BLaER1 (cell line): Measurements from ENCODE around the gene HELZ.

Experiments used
- H3K27ac ChIP-seq: shearing (Covaris generic); formaldehyde crosslinking; 2 replicates; pipeline ENCODE4 v1.8.1; 2022
- H3K27me3 ChIP-seq: shearing (Covaris generic); formaldehyde crosslinking; 2 replicates; pipeline ENCODE4 v1.8.1; 2022
- H3K36me3 ChIP-seq: shearing (Covaris generic); formaldehyde crosslinking; 2 replicates; pipeline ENCODE4 v1.8.1; 2022
- H3K4me1 ChIP-seq: shearing (Covaris generic); formaldehyde crosslinking; 2 replicates; pipeline ENCODE4 v1.8.1; 2022
- H3K4me2 ChIP-seq: shearing (Covaris generic); formaldehyde crosslinking; 2 replicates; pipeline ENCODE4 v1.8.1; 2022
- H3K4me3 ChIP-seq: shearing (Covaris generic); formaldehyde crosslinking; 2 replicates; pipeline ENCODE4 v1.8.1; 2022
- H3K9ac ChIP-seq: shearing (Covaris generic); formaldehyde crosslinking; 2 replicates; pipeline ENCODE4 v1.8.1; 2022
- H3K9me3 ChIP-seq: shearing (Covaris generic); formaldehyde crosslinking; 2 replicates; pipeline ENCODE4 v1.8.1; 2022
- H4K20me1 ChIP-seq: shearing (Covaris generic); formaldehyde crosslinking; 2 replicates; pipeline ENCODE4 v1.8.1; 2022
- Cebpa-rat ChIP-seq: shearing (Covaris generic); IDR thresholded peaks from 2 replicates; pipeline ENCODE4 v1.8.1; 2022

HELZ gene

DNA sequence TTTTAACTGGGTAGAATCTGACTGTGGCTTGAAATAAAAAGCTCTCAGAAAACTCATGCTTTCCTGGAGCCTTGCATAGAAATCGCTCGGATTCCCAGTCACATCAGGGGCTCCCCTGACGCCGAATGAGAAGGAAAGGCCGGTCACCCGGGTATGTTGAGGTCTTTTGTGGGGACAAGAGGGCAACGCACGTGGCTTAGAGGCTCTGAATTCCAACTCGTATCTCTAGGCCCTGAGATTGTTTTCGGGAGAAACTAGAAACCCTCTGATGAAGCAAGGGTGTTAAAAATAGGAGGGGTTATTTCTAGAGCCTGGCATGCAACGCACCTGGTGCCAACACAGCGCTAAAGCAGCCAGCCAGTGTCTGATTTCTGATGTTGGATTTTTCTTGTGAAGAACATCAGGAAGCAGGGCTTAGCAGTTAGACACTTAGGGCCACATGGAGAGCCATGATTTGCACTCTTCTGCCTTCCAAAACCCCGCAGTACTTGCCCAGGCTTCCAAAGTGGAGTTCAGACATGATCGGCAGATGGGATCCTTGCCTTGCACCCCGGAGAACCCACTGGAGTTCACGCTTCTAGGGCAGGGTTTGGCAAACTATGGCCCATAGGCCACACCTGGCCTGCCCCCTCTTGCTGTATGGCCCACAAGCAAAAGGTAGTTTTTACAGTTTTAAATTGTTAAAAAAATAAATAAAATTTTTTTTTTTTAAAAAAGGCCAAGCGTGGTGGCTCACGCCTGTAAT is 188.1 kb downstream of the HELZ start:
- Histone ChIP-seq H3K27ac (peak overlapping the region; percentile 49), H4K20me1 (no peaks in the 10 kb centered on the region), H3K4me2 (peak overlapping the region; percentile 71)

DNA sequence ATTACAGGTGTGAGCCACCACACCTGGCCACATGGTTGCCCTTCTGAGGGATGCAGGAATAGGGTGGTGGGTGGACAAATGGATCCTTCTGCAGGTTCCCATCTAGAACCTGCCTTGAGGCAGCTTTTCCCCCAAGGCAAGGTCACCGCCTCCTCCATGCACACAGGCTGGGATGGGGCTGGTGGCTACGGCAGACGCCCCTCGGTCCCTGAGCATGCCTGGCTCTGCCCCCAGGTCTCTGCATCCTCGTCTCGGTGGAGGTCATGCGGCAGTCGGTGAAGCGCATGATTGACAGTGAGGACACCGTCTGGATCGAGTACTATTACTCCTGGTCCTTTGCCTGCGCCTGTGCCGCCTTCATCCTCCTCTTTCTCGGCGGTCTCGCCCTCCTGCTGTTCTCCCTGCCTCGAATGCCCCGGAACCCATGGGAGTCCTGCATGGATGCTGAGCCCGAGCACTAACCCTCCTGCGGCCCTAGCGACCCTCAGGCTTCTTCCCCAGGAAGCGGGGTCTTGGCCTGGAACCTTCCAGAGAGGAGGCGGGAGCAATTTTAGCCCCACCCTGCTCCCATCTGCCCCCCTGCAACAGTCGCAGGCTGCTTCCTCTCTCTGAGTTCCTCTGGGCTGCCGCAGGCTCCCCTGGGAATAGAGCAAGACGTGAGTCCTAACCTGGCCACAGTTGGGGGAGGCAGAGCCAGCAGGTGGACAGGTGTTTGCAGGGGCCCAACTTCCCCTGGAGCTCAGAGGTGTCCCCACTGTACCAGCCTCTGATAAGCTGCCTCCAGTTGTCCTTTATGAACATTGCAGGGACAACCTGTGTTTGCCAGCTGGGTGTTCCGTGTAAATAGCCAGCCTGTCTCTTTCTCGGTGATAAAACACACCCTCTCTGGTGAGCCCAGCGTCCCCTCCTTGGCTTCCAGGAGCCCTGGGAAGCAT is 188.9 kb downstream of the HELZ start:
- H3K4me2 ChIP-seq, result peak overlapping the region; percentile 71

More for the DNA sequence above, 188.1 kb downstream of the HELZ start:
- Histone ChIP-seq H3K9me3 (peaks cover 6% of the 10 kb centered on the region; the same call in 1 of the 2 replicates), H3K9ac (no peak overlapping the region), H3K36me3 (no peaks in the 10 kb centered on the region), H3K4me3 (0 out of 2 replicates have a peak overlapping the region, but pooled peaks have one; percentile 3), H3K4me1 (peaks cover 34% of the 10 kb centered on the region), H3K27me3 (no peaks in the 10 kb centered on the region)
- no peak for TF ChIP-seq Cebpa-rat

DNA sequence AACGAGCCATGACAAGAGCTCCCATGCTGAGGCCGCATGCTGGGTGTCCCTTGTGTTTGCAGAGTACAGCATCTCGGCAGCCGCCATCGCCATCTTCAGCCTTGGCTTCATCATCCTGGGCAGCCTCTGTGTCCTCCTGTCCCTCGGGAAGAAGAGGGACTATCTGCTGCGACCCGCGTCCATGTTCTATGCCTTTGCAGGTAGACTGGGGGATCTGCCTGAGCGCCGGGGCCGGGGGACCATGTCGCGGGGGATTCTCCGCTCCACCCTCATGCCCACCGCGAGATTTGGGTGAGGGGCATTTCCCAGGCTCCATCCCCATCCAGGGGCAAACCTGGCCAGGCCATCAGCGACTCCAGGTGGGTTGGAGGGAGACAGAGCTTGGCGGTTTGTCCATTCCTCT is 190.0 kb downstream of the HELZ start:
- H3K4me2 ChIP-seq, result no peak overlapping the region
- no peak overlapping the region for H3K4me3 ChIP-seq
- H3K4me1 ChIP-seq, result peaks cover 35% of the 10 kb centered on the region
- no peaks in the 10 kb centered on the region for H3K27me3 ChIP-seq
- H4K20me1 ChIP-seq, result no peaks in the 10 kb centered on the region
- no peak overlapping the region for H3K9ac ChIP-seq
- H3K27ac ChIP-seq, result no peak overlapping the region
- H3K9me3 ChIP-seq, result peaks cover 7% of the 10 kb centered on the region; the same call in 1 of the 2 replicates
- H3K36me3 ChIP-seq, result no peaks in the 10 kb centered on the region
- no peak for TF ChIP-seq Cebpa-rat

More for the DNA sequence above, 188.9 kb downstream of the HELZ start:
- no peak for TF ChIP-seq Cebpa-rat
- Histone ChIP-seq H3K27me3 (no peaks in the 10 kb centered on the region), H3K27ac (peak overlapping the region; percentile 49), H3K4me3 (0 out of 2 replicates have a peak overlapping the region, but pooled peaks have one; percentile 3), H4K20me1 (no peaks in the 10 kb centered on the region), H3K9ac (no peak overlapping the region), H3K36me3 (no peaks in the 10 kb centered on the region), H3K4me1 (peaks cover 35% of the 10 kb centered on the region), H3K9me3 (peaks cover 6% of the 10 kb centered on the region; the same call in 1 of the 2 replicates)

DNA sequence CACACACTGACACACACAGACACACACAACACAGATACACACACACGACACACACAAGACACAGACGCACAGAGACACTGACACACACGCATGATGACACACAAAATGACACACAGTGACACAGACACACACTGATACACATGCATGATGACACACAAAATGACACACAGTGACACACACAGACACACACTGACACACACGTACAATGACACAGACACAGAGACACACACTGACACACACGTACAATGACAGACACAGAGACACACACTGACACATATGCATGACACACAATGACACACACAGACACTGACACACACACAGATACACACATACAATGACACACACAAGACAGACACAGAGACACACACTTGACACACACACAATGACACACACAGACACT is 190.4 kb downstream of the HELZ start:
- peaks cover 12% of the 10 kb centered on the region for H3K9me3 ChIP-seq
- no peaks in the 10 kb centered on the region for H3K36me3 ChIP-seq
- no peak overlapping the region for H3K9ac ChIP-seq
- H3K4me1 ChIP-seq, result peaks cover 35% of the 10 kb centered on the region
- H3K4me2 ChIP-seq, result no peak overlapping the region
- no peak for TF ChIP-seq Cebpa-rat
- H3K27me3 ChIP-seq, result no peaks in the 10 kb centered on the region
- H3K4me3 ChIP-seq, result no peak overlapping the region
- 0 out of 2 replicates have a peak overlapping the region, but pooled peaks have one; percentile 26 for H3K27ac ChIP-seq
- H4K20me1 ChIP-seq, result no peaks in the 10 kb centered on the region

DNA sequence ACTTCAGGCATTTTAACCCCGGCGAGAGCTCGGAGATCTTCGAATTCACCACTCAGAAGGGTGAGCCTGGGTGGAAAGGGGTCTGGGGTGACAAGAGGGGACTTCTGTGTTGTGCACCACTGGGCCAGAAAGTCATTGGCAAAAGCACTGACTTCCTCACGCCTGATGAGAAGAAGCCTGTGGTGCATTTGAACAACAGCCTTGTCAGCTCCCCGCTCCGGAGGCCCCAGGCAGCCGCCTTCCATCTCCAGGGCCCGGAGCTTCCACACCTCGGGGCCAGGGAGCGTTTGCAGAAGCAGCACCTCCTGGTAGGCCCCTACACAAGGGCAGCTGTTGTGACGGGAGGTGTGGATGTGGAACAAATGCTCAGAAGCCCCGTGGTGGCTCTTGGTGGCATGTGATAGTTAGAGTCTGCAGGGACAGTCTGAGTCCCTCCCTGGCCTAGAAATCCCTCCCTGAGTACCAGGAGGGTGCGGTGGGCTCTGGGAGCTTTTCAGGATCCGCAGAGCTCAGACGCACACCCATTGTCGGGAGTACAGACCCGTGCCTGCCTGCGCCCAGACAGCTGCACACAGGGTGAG is 190.9 kb downstream of the HELZ start:
- TF ChIP-seq Cebpa-rat, result no peak
- Histone ChIP-seq H3K27me3 (no peaks in the 10 kb centered on the region), H3K4me3 (no peak overlapping the region), H4K20me1 (no peaks in the 10 kb centered on the region), H3K36me3 (no peaks in the 10 kb centered on the region), H3K4me2 (no peak overlapping the region), H3K4me1 (peaks cover 35% of the 10 kb centered on the region), H3K27ac (peak overlapping the region; percentile 26; the same call in 1 of the 2 replicates), H3K9me3 (peaks cover 17% of the 10 kb centered on the region), H3K9ac (no peak overlapping the region)

DNA sequence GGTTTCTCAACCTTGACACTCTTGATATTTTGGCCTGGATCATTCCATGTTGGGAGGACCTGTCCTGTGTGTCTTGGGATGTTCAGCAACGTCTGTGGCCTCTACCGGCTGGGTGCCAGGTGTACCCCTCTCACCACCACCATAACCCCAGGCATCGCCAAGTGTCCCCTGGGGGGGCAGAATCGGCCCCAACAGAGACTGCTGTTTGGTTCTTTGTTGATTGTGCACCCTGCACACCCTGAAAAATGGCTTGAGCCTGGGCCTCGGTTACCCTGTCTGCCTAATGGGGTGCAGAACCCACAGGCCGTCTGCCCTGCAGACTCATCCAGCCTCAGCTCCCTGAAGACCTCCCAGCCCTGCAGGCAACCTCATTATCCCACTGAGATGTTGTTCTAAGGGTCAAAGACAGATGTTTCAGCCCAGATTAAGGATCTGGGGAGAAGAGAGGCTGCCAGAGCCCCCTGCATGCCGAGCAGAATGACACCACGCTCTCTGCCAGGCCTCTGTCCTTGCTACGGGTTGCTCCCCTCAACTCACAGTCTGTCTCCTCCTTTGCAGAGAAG is 191.5 kb downstream of the HELZ start:
- Histone ChIP-seq H3K9me3 (peaks cover 23% of the 10 kb centered on the region), H3K27me3 (no peaks in the 10 kb centered on the region), H3K4me1 (peaks cover 35% of the 10 kb centered on the region), H4K20me1 (no peaks in the 10 kb centered on the region), H3K9ac (no peak overlapping the region), H3K4me3 (no peak overlapping the region), H3K4me2 (no peak overlapping the region), H3K36me3 (no peaks in the 10 kb centered on the region), H3K27ac (0 out of 2 replicates have a peak overlapping the region, but pooled peaks have one; percentile 26)
- no peak for TF ChIP-seq Cebpa-rat

DNA sequence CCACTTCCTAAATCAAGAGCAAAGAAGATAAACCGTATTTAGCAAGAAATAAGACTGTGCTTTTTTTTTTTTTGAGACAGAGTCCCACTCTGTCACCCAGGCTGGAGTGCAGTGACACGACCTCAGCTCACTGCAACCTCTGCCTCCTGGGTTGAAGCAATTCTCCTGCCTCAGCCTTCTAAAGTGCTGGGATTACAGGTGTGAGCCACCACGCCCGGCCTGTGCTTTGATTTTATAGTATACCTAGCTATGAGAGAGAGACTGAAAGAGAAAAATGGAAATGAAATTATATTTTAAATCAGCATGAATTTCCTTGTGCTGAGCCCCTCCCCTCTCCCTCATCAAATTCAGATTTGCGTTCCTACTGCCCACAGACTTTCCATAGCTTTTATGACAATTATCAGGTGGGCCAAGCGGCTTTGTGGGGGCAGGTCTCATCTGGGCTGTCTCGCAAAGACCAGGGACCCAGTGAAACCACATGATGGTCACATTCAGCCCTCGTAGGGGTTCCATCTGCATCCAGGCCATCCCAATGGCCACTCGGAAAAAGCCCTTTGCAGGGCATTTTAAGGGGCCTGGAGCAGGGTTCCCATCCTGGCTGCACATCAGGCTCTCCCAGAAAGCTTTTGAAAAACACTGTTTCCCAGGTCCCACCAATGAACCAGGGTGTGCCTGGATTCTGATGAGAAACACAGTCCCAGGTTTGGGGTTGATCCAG is 192.1 kb downstream of the HELZ start:
- Histone ChIP-seq H3K4me3 (no peak overlapping the region), H3K4me1 (peaks cover 35% of the 10 kb centered on the region), H3K36me3 (no peaks in the 10 kb centered on the region), H3K4me2 (no peak overlapping the region), H3K27me3 (no peaks in the 10 kb centered on the region), H3K9ac (no peak overlapping the region), H3K27ac (no peak overlapping the region), H3K9me3 (peaks cover 29% of the 10 kb centered on the region), H4K20me1 (no peaks in the 10 kb centered on the region)
- no peak for TF ChIP-seq Cebpa-rat

DNA sequence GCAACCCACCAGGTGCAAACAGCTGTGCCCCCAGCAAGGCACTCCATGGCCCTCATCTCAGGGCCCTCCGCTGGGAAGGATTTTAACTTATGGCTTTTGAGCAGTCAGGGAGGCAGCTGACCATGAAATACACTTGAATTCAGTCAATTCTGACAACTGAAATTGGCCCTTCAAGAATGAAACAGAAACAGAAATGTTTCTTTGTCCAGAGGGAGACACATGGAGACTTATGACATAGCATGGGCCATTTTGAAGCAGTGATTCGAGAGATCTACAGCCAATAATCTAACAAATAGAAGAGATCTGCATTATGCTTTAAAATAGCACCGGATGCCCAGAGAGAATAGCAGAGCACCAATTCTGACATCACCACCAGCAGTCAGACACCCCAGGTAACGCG is 193.2 kb downstream of the HELZ start:
- H3K4me3 ChIP-seq, result no peak overlapping the region
- H4K20me1 ChIP-seq, result no peaks in the 10 kb centered on the region
- no peak for TF ChIP-seq Cebpa-rat
- H3K4me1 ChIP-seq, result peaks cover 29% of the 10 kb centered on the region
- H3K9me3 ChIP-seq, result peaks cover 37% of the 10 kb centered on the region
- no peaks in the 10 kb centered on the region for H3K27me3 ChIP-seq
- H3K4me2 ChIP-seq, result no peak overlapping the region
- no peak overlapping the region for H3K27ac ChIP-seq
- H3K36me3 ChIP-seq, result no peaks in the 10 kb centered on the region
- no peak overlapping the region for H3K9ac ChIP-seq

DNA sequence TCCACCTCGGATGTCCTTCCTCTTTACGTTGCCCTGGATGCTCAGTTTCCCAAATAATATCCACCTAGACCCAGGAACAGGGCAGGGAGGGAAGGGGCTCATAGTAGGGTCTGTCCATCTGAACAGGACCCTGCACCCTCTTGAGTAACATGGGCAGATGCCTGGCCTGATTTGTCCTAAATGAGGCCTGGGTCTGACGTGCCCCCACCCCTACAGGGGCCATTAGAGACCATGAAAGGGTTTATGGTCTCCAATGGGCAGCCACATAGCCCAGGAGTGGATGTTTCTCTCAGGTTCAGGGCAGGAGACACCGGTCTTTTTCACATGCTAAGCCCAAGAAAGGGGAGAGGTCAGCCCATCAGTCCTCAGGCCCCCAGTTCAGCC is 193.8 kb downstream of the HELZ start:
- Histone ChIP-seq H3K9ac (no peak overlapping the region), H3K36me3 (no peaks in the 10 kb centered on the region), H3K4me2 (no peak overlapping the region), H4K20me1 (no peaks in the 10 kb centered on the region), H3K27me3 (no peaks in the 10 kb centered on the region), H3K27ac (no peak overlapping the region), H3K4me3 (no peak overlapping the region), H3K9me3 (peaks cover 37% of the 10 kb centered on the region), H3K4me1 (peaks cover 22% of the 10 kb centered on the region)
- no peak for TF ChIP-seq Cebpa-rat
